Ishikawa (cell line): ENCODE results near the gene INHBE.

Experiments used
- CEBPB ChIP-seq: IDR thresholded peaks from 2 replicates; pipeline ENCODE4 v1.6.1; 2012
- CREB1 ChIP-seq: IDR thresholded peaks from 2 replicates; pipeline ENCODE4 v1.6.1; 2012; ENCODE audit warnings: low read depth
- EGR1 ChIP-seq: IDR thresholded peaks from 2 replicates; pipeline ENCODE4 v1.6.1; 2012
- EP300 ChIP-seq: IDR thresholded peaks from 2 replicates; pipeline ENCODE4 v1.6.1; 2012; ENCODE audit warnings: borderline replicate concordance
- FOXM1 ChIP-seq: IDR thresholded peaks from 2 replicates; pipeline ENCODE4 v1.6.1; 2012; ENCODE audit warnings: low read depth, borderline replicate concordance
- NFIC ChIP-seq: IDR thresholded peaks from 2 replicates; pipeline ENCODE4 v1.6.1; 2012
- RAD21 ChIP-seq: IDR thresholded peaks from 2 replicates; pipeline ENCODE4 v1.6.1; 2012; ENCODE audit warnings: low read depth
- TAF1 ChIP-seq: IDR thresholded peaks from 2 replicates; pipeline ENCODE4 v1.6.1; 2012; ENCODE audit warnings: low read depth, mild to moderate bottlenecking
- TCF12 ChIP-seq: IDR thresholded peaks from 2 replicates; pipeline ENCODE4 v1.6.1; 2012; ENCODE audit warnings: low read depth
- TEAD4 ChIP-seq: IDR thresholded peaks from 2 replicates; pipeline ENCODE4 v1.6.1; 2012
- YY1 ChIP-seq: IDR thresholded peaks from 2 replicates; pipeline ENCODE4 v1.6.1; 2012; ENCODE audit warnings: low read depth
- ZBTB7A ChIP-seq: IDR thresholded peaks from 2 replicates; pipeline ENCODE4 v1.6.1; 2012; ENCODE audit warnings: low read depth
- TF ChIP-seq, protein P1 (sequence below): IDR thresholded peaks from 2 replicates; pipeline ENCODE4 v1.6.1; 2012
- TF ChIP-seq, protein P2 (sequence below): IDR thresholded peaks from 2 replicates; pipeline ENCODE4 v1.6.1; 2012; ENCODE audit warnings: low read depth, mild to moderate bottlenecking
- TF ChIP-seq, protein P3 (sequence below): IDR thresholded peaks from 2 replicates; pipeline ENCODE4 v1.6.1; 2012

INHBE gene

GRCh38 chr12:57461917-57462250 is 6.8 kb downstream of the INHBE start:
- TF ChIP-seq, protein P1, sequence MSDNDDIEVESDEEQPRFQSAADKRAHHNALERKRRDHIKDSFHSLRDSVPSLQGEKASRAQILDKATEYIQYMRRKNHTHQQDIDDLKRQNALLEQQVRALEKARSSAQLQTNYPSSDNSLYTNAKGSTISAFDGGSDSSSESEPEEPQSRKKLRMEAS, result no peak
- TF ChIP-seq ZBTB7A (peak; percentile 44), FOXM1 (no peak), EGR1 (peak; percentile 87), YY1 (no peak), CEBPB (no peak), TCF12 (0 out of 2 replicates have a peak, but pooled peaks have one; percentile 4), EP300 (no peak), TAF1 (no peak), TEAD4 (no peak), CREB1 (no peak), NFIC (no peak)
- TF ChIP-seq, protein P2, sequence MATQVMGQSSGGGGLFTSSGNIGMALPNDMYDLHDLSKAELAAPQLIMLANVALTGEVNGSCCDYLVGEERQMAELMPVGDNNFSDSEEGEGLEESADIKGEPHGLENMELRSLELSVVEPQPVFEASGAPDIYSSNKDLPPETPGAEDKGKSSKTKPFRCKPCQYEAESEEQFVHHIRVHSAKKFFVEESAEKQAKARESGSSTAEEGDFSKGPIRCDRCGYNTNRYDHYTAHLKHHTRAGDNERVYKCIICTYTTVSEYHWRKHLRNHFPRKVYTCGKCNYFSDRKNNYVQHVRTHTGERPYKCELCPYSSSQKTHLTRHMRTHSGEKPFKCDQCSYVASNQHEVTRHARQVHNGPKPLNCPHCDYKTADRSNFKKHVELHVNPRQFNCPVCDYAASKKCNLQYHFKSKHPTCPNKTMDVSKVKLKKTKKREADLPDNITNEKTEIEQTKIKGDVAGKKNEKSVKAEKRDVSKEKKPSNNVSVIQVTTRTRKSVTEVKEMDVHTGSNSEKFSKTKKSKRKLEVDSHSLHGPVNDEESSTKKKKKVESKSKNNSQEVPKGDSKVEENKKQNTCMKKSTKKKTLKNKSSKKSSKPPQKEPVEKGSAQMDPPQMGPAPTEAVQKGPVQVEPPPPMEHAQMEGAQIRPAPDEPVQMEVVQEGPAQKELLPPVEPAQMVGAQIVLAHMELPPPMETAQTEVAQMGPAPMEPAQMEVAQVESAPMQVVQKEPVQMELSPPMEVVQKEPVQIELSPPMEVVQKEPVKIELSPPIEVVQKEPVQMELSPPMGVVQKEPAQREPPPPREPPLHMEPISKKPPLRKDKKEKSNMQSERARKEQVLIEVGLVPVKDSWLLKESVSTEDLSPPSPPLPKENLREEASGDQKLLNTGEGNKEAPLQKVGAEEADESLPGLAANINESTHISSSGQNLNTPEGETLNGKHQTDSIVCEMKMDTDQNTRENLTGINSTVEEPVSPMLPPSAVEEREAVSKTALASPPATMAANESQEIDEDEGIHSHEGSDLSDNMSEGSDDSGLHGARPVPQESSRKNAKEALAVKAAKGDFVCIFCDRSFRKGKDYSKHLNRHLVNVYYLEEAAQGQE, result no peak
- TF ChIP-seq, protein P3, sequence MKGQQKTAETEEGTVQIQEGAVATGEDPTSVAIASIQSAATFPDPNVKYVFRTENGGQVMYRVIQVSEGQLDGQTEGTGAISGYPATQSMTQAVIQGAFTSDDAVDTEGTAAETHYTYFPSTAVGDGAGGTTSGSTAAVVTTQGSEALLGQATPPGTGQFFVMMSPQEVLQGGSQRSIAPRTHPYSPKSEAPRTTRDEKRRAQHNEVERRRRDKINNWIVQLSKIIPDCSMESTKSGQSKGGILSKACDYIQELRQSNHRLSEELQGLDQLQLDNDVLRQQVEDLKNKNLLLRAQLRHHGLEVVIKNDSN, result no peak

- TF ChIP-seq TEAD4 (no peak), FOXM1 (0 out of 2 replicates have a peak, but pooled peaks have one; percentile 6), RAD21 (peak; percentile 92), NFIC (peak; percentile 22; the same call in 1 of the 2 replicates), CREB1 (0 out of 2 replicates have a peak, but pooled peaks have one; percentile 17), CEBPB (no peak), TCF12 (no peak), ZBTB7A (no peak), YY1 (no peak; the same call in 1 of the 2 replicates), TAF1 (no peak; the same call in 1 of the 2 replicates), EGR1 (no peak), EP300 (no peak)
- TF ChIP-seq, protein P3, result 0 out of 2 replicates have a peak, but pooled peaks have one; percentile 6
- TF ChIP-seq, protein P2, result no peak
- TF ChIP-seq, protein P1, result peak; percentile 75; the same call in 1 of the 2 replicates
Observed at GRCh38 chr12:57462251-57462911, 7.3 kb downstream of the INHBE start.

- TF ChIP-seq TAF1 (0 out of 2 replicates have a peak, but pooled peaks have one; percentile 27), FOXM1 (no peak), EGR1 (no peak)
- TF ChIP-seq, protein P3, result no peak
Observed at GRCh38 chr12:57462912-57463253, 7.8 kb downstream of the INHBE start.

GRCh38 chr12:57464569-57464968 is 9.5 kb downstream of the INHBE start:
- TF ChIP-seq EP300 (no peak), CREB1 (no peak), FOXM1 (no peak), ZBTB7A (no peak), TEAD4 (no peak), CEBPB (no peak)
- TF ChIP-seq, protein P1, result no peak

GRCh38 chr12:57465030-57465746 is 10.1 kb downstream of the INHBE start:
- TF ChIP-seq RAD21 (no peak), YY1 (no peak), FOXM1 (no peak), NFIC (no peak), EGR1 (no peak), CREB1 (no peak), TAF1 (no peak), CEBPB (no peak), ZBTB7A (no peak), TEAD4 (no peak), TCF12 (no peak), EP300 (no peak)
- TF ChIP-seq, protein P2, result no peak
- TF ChIP-seq, protein P1, result no peak
- TF ChIP-seq, protein P3, result no peak
